ENCODE measurements around the gene CNTN3. TPM values are rescaled to one million over a fixed set of nuclear protein-coding genes. Genes with fewer than 3 reads are reported as not detected.

The CNTN3 gene
- polyA plus RNA-seq, 1 donor from 2014 or later: 31.8 TPM

DNA sequence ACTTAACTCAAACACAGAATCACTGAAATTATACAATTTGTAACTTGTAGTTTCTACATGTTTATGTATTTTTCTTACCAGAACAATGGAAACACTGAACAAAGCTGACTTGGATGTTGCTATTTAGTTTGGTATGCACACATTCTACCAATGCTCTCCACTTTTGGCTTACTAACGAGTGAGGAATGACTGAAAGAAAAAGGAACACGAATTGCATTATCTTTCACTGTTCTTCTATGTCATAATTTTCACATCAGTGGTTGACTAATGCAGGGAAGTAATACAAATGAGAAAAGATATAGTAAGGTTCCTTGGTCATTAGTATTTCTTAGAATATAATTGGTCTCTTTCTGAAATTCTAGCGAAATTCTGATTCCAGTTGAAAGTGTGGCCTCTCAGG lies 9.8 kb upstream of the CNTN3 start:
- H3K9me2 ChIP-seq (ENCODE audit: insufficient read depth, low read length): no peaks in the 10 kb centered on the region
- H3K9ac ChIP-seq (ENCODE audit: low read length): no peak overlapping the region
- no peaks in the 10 kb centered on the region for H3K27me3 ChIP-seq (ENCODE audit: insufficient read depth, low read depth, low read length)
- no peaks in the 10 kb centered on the region for H3K9me3 ChIP-seq (ENCODE audit: low read length)
- no peak overlapping the region for H3K4me3 ChIP-seq (ENCODE audit: low read length)
- no peaks in the 10 kb centered on the region for H3F3A ChIP-seq (ENCODE audit: insufficient read depth, low read length, poor library complexity, severe bottlenecking)
- no peaks in the 10 kb centered on the region for H4K20me1 ChIP-seq (ENCODE audit: insufficient read depth)
- no peak overlapping the region for H2AFZ ChIP-seq (ENCODE audit: low read depth, low read length)
- no peak overlapping the region for H3K27ac ChIP-seq (ENCODE audit: low read length)
- TF ChIP-seq EZH2 (IDR thresholded peaks at IDR 0.05; ENCODE audit: borderline replicate concordance, insufficient read depth, low read length, poor library complexity, severe bottlenecking) (no peak), SMC3 (conservative IDR thresholded peaks at IDR 0.05; ENCODE audit: poor library complexity) (no peak), MXI1 (conservative IDR thresholded peaks at IDR 0.05; ENCODE audit: poor library complexity, severe bottlenecking) (no peak), EP300 (conservative IDR thresholded peaks at IDR 0.05; ENCODE audit: poor library complexity, severe bottlenecking) (no peak), RAD21 (conservative IDR thresholded peaks at IDR 0.05) (no peak), TAF1 (IDR thresholded peaks at IDR 0.05; ENCODE audit: low read depth) (no peak), POLR2AphosphoS5 (IDR thresholded peaks at IDR 0.05) (no peak), CTCF (IDR thresholded peaks at IDR 0.05; ENCODE audit: poor library complexity, severe bottlenecking) (no peak)
- TF ChIP-seq, protein P1, sequence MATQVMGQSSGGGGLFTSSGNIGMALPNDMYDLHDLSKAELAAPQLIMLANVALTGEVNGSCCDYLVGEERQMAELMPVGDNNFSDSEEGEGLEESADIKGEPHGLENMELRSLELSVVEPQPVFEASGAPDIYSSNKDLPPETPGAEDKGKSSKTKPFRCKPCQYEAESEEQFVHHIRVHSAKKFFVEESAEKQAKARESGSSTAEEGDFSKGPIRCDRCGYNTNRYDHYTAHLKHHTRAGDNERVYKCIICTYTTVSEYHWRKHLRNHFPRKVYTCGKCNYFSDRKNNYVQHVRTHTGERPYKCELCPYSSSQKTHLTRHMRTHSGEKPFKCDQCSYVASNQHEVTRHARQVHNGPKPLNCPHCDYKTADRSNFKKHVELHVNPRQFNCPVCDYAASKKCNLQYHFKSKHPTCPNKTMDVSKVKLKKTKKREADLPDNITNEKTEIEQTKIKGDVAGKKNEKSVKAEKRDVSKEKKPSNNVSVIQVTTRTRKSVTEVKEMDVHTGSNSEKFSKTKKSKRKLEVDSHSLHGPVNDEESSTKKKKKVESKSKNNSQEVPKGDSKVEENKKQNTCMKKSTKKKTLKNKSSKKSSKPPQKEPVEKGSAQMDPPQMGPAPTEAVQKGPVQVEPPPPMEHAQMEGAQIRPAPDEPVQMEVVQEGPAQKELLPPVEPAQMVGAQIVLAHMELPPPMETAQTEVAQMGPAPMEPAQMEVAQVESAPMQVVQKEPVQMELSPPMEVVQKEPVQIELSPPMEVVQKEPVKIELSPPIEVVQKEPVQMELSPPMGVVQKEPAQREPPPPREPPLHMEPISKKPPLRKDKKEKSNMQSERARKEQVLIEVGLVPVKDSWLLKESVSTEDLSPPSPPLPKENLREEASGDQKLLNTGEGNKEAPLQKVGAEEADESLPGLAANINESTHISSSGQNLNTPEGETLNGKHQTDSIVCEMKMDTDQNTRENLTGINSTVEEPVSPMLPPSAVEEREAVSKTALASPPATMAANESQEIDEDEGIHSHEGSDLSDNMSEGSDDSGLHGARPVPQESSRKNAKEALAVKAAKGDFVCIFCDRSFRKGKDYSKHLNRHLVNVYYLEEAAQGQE (IDR thresholded peaks at IDR 0.05; ENCODE audit: borderline replicate concordance): no peak
- no peaks in the 10 kb centered on the region for H3K79me2 ChIP-seq (replicated peaks; ENCODE audit: insufficient read depth, low read length)
- no peak overlapping the region for H3K4me2 ChIP-seq (ENCODE audit: low read length)
- no peaks in the 10 kb centered on the region for H3K36me3 ChIP-seq (ENCODE audit: insufficient read depth, low read length)

DNA sequence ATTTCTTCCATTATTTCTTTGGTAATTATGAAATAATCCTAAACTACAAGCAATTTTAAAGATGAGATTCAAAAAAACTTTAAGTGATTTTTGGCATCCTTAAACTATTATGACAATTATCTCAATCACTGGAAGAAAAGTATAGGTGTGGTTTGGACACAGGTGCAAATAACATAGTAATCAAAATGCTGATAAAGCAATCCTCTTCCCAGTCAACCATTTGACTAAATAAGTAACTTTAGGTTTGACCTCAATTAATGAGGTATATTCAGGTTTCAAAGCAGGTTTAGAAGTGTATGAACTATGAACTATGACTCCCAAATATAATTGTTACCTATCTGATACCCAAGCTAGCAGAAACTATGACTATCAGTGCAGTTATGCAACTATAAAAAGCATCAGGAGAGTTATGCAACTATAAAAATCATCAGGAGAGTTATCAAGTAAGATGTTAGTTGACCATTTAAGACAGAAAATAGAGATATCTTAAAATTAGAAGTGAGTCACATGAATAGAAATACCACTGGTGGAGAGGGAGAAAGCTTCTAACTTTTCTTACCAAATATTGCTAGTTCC lies 8.9 kb upstream of the CNTN3 start:
- Histone ChIP-seq H4K20me1 (ENCODE audit: insufficient read depth) (no peaks in the 10 kb centered on the region), H3K27ac (ENCODE audit: low read length) (no peak overlapping the region), H3K4me3 (ENCODE audit: low read length) (no peak overlapping the region), H3F3A (ENCODE audit: insufficient read depth, low read length, poor library complexity, severe bottlenecking) (no peaks in the 10 kb centered on the region), H3K27me3 (ENCODE audit: insufficient read depth, low read depth, low read length) (no peaks in the 10 kb centered on the region), H3K4me2 (ENCODE audit: low read length) (no peak overlapping the region), H3K9ac (ENCODE audit: low read length) (no peak overlapping the region), H3K9me3 (ENCODE audit: low read length) (no peaks in the 10 kb centered on the region), H3K36me3 (ENCODE audit: insufficient read depth, low read length) (no peaks in the 10 kb centered on the region), H2AFZ (ENCODE audit: low read depth, low read length) (no peak overlapping the region), H3K9me2 (ENCODE audit: insufficient read depth, low read length) (no peaks in the 10 kb centered on the region), H3K79me2 (replicated peaks; ENCODE audit: insufficient read depth, low read length) (no peaks in the 10 kb centered on the region)
- TF ChIP-seq MXI1 (conservative IDR thresholded peaks at IDR 0.05; ENCODE audit: poor library complexity, severe bottlenecking) (no peak), EP300 (conservative IDR thresholded peaks at IDR 0.05; ENCODE audit: poor library complexity, severe bottlenecking) (no peak), EZH2 (IDR thresholded peaks at IDR 0.05; ENCODE audit: borderline replicate concordance, insufficient read depth, low read length, poor library complexity, severe bottlenecking) (no peak), RAD21 (conservative IDR thresholded peaks at IDR 0.05) (no peak), SMC3 (conservative IDR thresholded peaks at IDR 0.05; ENCODE audit: poor library complexity) (no peak), CTCF (IDR thresholded peaks at IDR 0.05; ENCODE audit: poor library complexity, severe bottlenecking) (no peak), TAF1 (IDR thresholded peaks at IDR 0.05; ENCODE audit: low read depth) (no peak), POLR2AphosphoS5 (IDR thresholded peaks at IDR 0.05) (no peak)
- TF ChIP-seq, protein P1 (IDR thresholded peaks at IDR 0.05; ENCODE audit: borderline replicate concordance): no peak
